ENCODE measurements around the gene PDE9A.

Gene PDE9A

GRCh38 chr21:42644223-42645208 lies 8.9 kb upstream of the PDE9A start:
- DNase-seq: no peak

GRCh38 chr21:42645211-42646075 lies 8.0 kb upstream of the PDE9A start:
- no peak for DNase-seq

- DNase-seq: no peak
Observed at GRCh38 chr21:42646076-42646825, 7.2 kb upstream of the PDE9A start.

- DNase-seq: no peak
Observed at GRCh38 chr21:42646836-42647235, 6.6 kb upstream of the PDE9A start.

- DNase-seq: no peak
Observed at GRCh38 chr21:42648606-42649005, 4.8 kb upstream of the PDE9A start.

GRCh38 chr21:42649122-42650032 lies 4.0 kb upstream of the PDE9A start:
- no peak for DNase-seq

GRCh38 chr21:42650033-42650370 lies 3.4 kb upstream of the PDE9A start:
- DNase-seq: no peak

GRCh38 chr21:42650441-42651421 lies 2.7 kb upstream of the PDE9A start:
- DNase-seq: no peak

- no peak for DNase-seq
Observed at GRCh38 chr21:42651515-42652401, 1.7 kb upstream of the PDE9A start.

GRCh38 chr21:42652527-42653230 lies 742 bp upstream of the PDE9A start:
- no peak for DNase-seq

- DNase-seq: peak in 1 of 2 donors; percentile 16
Observed at GRCh38 chr21:42654179-42654912, 925 bp downstream of the PDE9A start.

- no peak for DNase-seq
Observed at GRCh38 chr21:42654913-42655795, 1.7 kb downstream of the PDE9A start.

GRCh38 chr21:42655796-42656770 lies 2.7 kb downstream of the PDE9A start:
- DNase-seq: no peak

- DNase-seq: no peak
Observed at GRCh38 chr21:42656872-42657271, 3.5 kb downstream of the PDE9A start.

GRCh38 chr21:42657676-42658319 lies 4.4 kb downstream of the PDE9A start:
- no peak for DNase-seq
